Activated CD8-positive, alpha-beta memory T cell treated with anti-CD3 and anti-CD28 coated beads, Interleukin-2, amount 50 U/mL, for 24 hours (primary cell): ENCODE results near the gene PTPRT.

ENCODE experiments used
- DNase-seq: peaks from one replicate; pipeline ENCODE4 v3.0.0-alpha.2; 2020; ENCODE audit errors: extremely low read depth

PTPRT gene

GRCh38 chr20:42378826-42379225 lies 810.9 kb downstream of the PTPRT start:
- DNase-seq, result no peak

GRCh38 chr20:42376131-42376530 lies 813.6 kb downstream of the PTPRT start:
- no peak for DNase-seq

GRCh38 chr20:42373049-42373448 lies 816.7 kb downstream of the PTPRT start:
- no peak for DNase-seq

GRCh38 chr20:42370075-42370474 lies 819.6 kb downstream of the PTPRT start:
- no peak for DNase-seq

- DNase-seq, result no peak
These were observed 820.8 kb downstream of the PTPRT start for GRCh38 chr20:42368910-42369309.

- no peak for DNase-seq
These were observed 823.1 kb downstream of the PTPRT start for GRCh38 chr20:42366626-42367025.

- no peak for DNase-seq
These were observed 825.3 kb downstream of the PTPRT start for GRCh38 chr20:42364446-42364845.

GRCh38 chr20:42361402-42361970 lies 828.2 kb downstream of the PTPRT start:
- DNase-seq, result no peak

- no peak for DNase-seq
These were observed 829.1 kb downstream of the PTPRT start for GRCh38 chr20:42360621-42361020.

GRCh38 chr20:42359617-42360016 lies 830.1 kb downstream of the PTPRT start:
- no peak for DNase-seq

GRCh38 chr20:42352096-42352495 lies 837.6 kb downstream of the PTPRT start:
- no peak for DNase-seq

GRCh38 chr20:42350521-42350920 lies 839.2 kb downstream of the PTPRT start:
- no peak for DNase-seq

- no peak for DNase-seq
These were observed 843.2 kb downstream of the PTPRT start for GRCh38 chr20:42346189-42347170.

- no peak for DNase-seq
These were observed 848.1 kb downstream of the PTPRT start for GRCh38 chr20:42341654-42342053.

GRCh38 chr20:42340368-42340767 lies 849.3 kb downstream of the PTPRT start:
- no peak for DNase-seq

- DNase-seq, result no peak
These were observed 851.2 kb downstream of the PTPRT start for GRCh38 chr20:42338294-42339201.

- DNase-seq, result no peak
These were observed 853.1 kb downstream of the PTPRT start for GRCh38 chr20:42336576-42336975.

- DNase-seq, result no peak
These were observed 870.3 kb downstream of the PTPRT start for GRCh38 chr20:42319252-42320013.

- no peak for DNase-seq
These were observed 876.0 kb downstream of the PTPRT start for GRCh38 chr20:42313704-42314103.

GRCh38 chr20:42309050-42309449 lies 880.7 kb downstream of the PTPRT start:
- no peak for DNase-seq

- DNase-seq, result no peak
These were observed 881.5 kb downstream of the PTPRT start for GRCh38 chr20:42308171-42308570.
